ENCODE measurements around the gene CNTNAP2. TPM values are rescaled to one million over a fixed set of nuclear protein-coding genes. Genes with fewer than 3 reads are reported as not detected.

Gene CNTNAP2
- total RNA-seq, 3 donors from 2014 or later (not counting 1 experiment from before 2014, with no cell fraction given) = 0.18 to 1.1 TPM; not detected in 1

GRCh38 chr7:148104136-148104716 is 1987.6 kb downstream of the CNTNAP2 start:
- Histone ChIP-seq H3K4me3 (ENCODE audit: low read length) (no peak overlapping the region), H3K27me3 (ENCODE audit: control insufficient read depth, insufficient read depth, low read length) (no peaks in the 10 kb centered on the region), H3K9me3 (ENCODE audit: control insufficient read depth, insufficient read depth, low read length) (no peaks in the 10 kb centered on the region), H3K36me3 (ENCODE audit: control insufficient read depth, insufficient read depth, low read length) (no peaks in the 10 kb centered on the region), H3K27ac (ENCODE audit: low read length) (no peak overlapping the region), H3K4me1 (ENCODE audit: control insufficient read depth, insufficient read depth, low read length) (no peaks in the 10 kb centered on the region)
- DNase-seq = no peak
- H3K27me3 Mint-ChIP-seq (ENCODE audit: low read depth in 2 of 2) = no peaks in the 10 kb centered on the region
- 77% methylated on average over 4 of the region's 4 CpGs for WGBS (ENCODE audit: insufficient coverage)
- peaks cover 2 to 4% of the 10 kb centered on the region in 2 donors for H3K9me3 Mint-ChIP-seq
- TF ChIP-seq CTCF (IDR thresholded peaks at IDR 0.05) = no peak
- intact Hi-C loops (cut with micrococcal nuclease) = no loop called here
- no peaks in the 10 kb centered on the region for H3K4me1 Mint-ChIP-seq
- H3K4me3 Mint-ChIP-seq = no peak overlapping the region
- no peaks in the 10 kb centered on the region for H3K36me3 Mint-ChIP-seq
- no peak for ATAC-seq
- H3K27ac Mint-ChIP-seq = no peak overlapping the region

DNA sequence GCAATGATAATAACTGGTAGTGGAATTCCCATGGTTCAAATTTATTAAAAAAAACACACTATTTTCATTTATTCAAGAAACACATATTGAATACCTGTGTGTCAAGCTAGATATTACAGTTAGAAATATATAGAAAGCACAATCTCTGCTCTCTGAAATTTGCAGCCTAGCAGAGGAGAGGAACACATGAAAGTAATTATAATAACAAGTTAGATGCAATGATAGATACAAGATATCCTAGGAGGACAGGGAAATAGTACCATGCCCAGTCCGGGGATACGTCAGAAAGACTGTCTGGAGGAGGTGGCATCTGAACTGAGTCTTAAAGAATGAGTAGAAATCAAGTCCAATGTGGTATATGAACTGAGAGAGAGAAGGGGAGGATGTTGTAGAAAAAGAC is 1988.3 kb downstream of the CNTNAP2 start:
- Mint-ChIP-seq H3K4me3 (no peak overlapping the region), H3K27me3 (ENCODE audit: low read depth in 2 of 2) (no peaks in the 10 kb centered on the region), H3K9me3 (peaks cover 2 to 4% of the 10 kb centered on the region in 2 donors), H3K27ac (no peak overlapping the region), H3K36me3 (no peaks in the 10 kb centered on the region), H3K4me1 (no peaks in the 10 kb centered on the region)
- intact Hi-C loops (cut with micrococcal nuclease) = no loop called here
- 83% methylated on average over 2 of the region's 2 CpGs for WGBS (ENCODE audit: insufficient coverage)
- Histone ChIP-seq H3K9me3 (ENCODE audit: control insufficient read depth, insufficient read depth, low read length) (no peaks in the 10 kb centered on the region), H3K4me1 (ENCODE audit: control insufficient read depth, insufficient read depth, low read length) (no peaks in the 10 kb centered on the region), H3K27me3 (ENCODE audit: control insufficient read depth, insufficient read depth, low read length) (no peaks in the 10 kb centered on the region), H3K27ac (ENCODE audit: low read length) (no peak overlapping the region), H3K36me3 (ENCODE audit: control insufficient read depth, insufficient read depth, low read length) (no peaks in the 10 kb centered on the region), H3K4me3 (ENCODE audit: low read length) (no peak overlapping the region)
- no peak for TF ChIP-seq CTCF (IDR thresholded peaks at IDR 0.05)
- no peak for DNase-seq
- no peak for ATAC-seq

DNA sequence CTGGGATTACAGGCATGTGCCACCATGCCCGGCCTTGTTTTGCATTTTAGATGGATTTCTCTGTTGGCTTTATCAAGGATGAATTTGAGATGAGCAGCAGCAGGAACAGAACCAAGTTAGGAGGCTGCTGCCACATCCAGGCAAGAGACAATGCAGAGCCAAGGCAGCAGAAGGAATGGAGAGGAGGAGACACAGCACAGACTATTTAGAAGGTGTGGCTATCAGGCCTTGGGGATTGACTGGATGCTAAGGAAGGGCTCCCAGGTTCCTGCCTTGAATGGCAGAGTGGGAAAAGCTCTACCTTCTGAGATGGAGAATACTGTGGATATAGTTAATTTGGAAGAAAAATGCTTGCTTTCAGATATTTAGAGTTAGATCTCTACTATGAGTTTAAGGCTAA is 1989.3 kb downstream of the CNTNAP2 start:
- no peak overlapping the region for H3K27ac ChIP-seq (ENCODE audit: low read length)
- H3K27me3 ChIP-seq (ENCODE audit: control insufficient read depth, insufficient read depth, low read length) = no peaks in the 10 kb centered on the region
- DNase-seq = no peak
- TF ChIP-seq CTCF (IDR thresholded peaks at IDR 0.05) = no peak
- no peak for ATAC-seq
- intact Hi-C loops (cut with micrococcal nuclease) = no loop called here
- Mint-ChIP-seq H3K9me3 (peaks cover 2 to 4% of the 10 kb centered on the region in 2 donors), H3K27me3 (ENCODE audit: low read depth in 2 of 2) (no peaks in the 10 kb centered on the region), H3K4me1 (no peaks in the 10 kb centered on the region), H3K36me3 (no peaks in the 10 kb centered on the region), H3K27ac (no peak overlapping the region), H3K4me3 (no peak overlapping the region)
- H3K4me1 ChIP-seq (ENCODE audit: control insufficient read depth, insufficient read depth, low read length) = no peaks in the 10 kb centered on the region
- no peak overlapping the region for H3K4me3 ChIP-seq (ENCODE audit: low read length)
- H3K36me3 ChIP-seq (ENCODE audit: control insufficient read depth, insufficient read depth, low read length) = no peaks in the 10 kb centered on the region
- 78% methylated on average over 1 of the region's 1 CpG for WGBS (ENCODE audit: insufficient coverage)
- no peaks in the 10 kb centered on the region for H3K9me3 ChIP-seq (ENCODE audit: control insufficient read depth, insufficient read depth, low read length)

Measured in natural killer cell (primary cell).